AG08395 (cell line): ENCODE results near the gene S100A10.
A peak's percentile ranks its signal among the peaks of the same experiment; 100 is the strongest.

ENCODE experiments used
- DNase-seq: peaks from one replicate; pipeline ENCODE4 v3.0.0; 2012; ENCODE audit warnings: mixed read lengths, low spot score

Gene S100A10

DNA sequence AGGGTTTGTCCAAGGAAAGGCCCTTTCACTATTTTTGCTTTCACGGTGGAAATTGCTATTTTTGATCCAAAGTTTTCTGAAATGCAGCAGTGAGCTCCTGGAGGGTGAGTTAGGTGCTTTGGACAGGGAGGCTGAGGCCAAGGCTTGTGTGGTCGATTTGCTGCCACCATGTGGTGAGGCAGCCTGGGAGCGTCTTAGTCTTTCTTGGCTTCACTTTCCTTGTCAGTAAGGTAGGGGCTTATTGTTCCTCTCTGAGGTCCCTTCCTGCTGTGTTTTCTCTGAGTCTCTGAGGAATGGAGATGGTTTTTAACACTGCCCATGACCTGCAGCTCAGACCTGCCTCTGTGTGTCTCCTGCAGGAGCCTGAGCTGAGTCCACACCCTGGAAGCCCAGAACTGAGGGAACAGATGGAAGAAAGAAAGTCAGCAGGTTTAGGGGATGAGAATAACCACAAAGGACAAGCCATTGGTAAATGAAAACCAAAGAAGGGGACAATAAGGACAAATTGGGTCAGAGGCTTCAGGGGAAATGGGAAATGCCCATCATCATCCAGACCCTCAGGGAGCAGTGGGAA lies 20.1 kb upstream of the S100A10 start:
- DNase-seq: peak; percentile 56

DNA sequence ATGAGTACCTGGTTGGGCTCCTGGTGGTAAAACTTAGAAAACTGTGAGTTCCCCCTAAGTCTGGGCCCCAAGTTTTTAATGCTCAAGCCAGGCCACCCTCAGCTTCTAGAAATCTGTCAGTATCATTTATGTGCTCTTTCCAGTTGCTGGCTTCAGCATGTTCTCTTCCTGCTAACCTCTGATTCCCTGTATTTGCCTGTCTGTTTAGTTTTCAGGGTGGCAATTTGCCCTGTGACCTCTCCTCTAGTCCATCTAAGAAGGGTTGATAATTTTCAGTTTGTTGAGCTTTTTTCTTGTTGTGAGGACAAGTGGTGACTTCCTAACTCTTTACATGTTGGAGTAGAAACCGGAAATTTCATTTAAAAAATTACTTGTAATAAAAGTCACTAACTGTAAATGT lies 16.0 kb upstream of the S100A10 start:
- DNase-seq: no peak

DNA sequence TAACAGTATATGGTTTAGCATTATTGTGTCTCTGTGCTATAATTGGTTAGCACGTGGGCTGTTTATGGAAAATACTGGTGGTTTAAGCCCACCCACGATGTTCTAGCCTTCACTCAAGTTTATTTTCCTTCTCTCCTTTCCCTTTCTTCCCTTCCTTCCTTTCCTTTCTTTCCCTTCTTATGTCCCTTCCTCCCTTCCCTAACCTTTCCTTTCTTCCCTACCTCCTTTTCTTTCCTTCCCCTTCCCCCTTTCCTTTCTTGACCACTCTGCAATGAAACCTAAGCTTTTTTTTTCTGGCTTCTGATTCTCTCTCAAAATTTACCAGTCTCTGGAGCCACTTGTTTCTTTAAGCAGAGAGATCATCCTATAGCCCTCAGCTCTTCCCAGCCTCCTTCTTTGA lies 13.4 kb upstream of the S100A10 start:
- no peak for DNase-seq

DNA sequence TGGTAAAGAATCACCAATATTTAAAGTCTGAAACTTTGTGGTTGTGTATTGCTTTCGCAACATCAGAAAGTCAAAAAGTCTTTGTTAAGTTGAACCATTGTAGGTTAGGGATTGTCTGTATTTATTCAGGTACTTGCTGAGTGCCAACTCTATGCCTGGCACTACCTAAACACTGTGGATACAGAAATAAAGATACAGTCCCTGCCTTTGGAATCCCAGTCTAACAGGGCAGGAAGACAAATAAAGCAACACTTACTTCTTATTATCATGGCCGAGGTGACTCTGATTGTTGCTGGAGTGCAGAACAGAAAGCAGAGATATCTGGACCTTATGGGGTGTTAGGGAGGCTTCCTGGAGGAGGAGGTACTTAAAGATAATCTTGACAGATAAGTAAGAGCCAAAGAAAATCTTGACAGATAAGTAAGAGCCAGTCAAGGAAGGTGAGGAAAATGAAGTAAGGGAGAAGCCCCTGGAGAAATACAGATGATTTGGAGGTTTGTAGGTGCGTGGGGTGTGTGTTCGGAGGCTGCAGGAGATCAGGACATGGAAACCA lies 11.8 kb upstream of the S100A10 start:
- DNase-seq: no peak

DNA sequence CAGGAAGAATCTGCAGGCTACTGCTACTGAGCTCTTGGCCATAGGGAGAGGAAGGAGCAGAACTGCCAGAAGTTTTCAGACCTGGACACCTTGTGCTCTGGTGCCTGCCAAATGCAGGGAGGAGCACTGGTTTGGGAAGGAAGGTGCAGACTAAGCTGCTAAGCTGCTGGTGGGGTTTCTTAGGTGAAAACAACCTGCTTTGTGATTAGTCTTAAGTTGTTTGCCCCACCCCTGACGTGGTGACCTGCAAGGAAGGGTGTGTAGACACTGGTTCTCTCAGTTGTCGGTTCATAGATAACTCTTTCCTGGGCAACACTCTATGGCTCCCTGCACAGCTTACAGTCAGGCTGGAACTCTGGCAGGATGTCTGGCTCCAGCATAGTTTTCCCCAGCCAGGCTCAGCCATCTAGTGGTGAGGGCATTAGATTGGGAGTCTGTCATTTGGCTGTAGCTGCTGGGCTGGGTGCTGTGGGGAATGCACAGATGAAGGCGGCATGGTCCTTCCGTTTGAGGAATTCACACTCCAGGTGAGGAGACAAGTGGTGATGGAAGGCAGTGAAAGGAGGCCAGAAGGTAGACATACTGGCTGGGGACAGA lies 10.3 kb upstream of the S100A10 start:
- peak; percentile 7 for DNase-seq

DNA sequence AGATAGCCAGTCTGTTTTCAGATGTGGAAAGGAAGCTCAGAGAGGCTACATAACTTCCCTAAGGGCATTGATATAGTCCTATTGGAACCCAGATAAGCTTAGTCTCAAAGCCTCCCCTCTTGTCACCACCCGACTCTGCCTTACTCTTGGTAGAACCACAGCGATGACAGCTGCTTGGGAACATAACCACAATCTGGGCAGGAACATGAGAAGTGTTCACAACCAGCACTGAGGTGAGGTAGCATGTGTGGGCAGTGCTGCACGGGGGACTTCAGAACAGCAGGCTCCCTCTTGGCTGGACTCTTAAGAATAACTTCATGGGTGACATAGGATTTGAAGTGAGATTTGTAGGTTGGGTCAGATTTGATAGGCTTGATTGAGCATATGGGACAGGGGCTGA lies 9.3 kb upstream of the S100A10 start:
- no peak for DNase-seq

DNA sequence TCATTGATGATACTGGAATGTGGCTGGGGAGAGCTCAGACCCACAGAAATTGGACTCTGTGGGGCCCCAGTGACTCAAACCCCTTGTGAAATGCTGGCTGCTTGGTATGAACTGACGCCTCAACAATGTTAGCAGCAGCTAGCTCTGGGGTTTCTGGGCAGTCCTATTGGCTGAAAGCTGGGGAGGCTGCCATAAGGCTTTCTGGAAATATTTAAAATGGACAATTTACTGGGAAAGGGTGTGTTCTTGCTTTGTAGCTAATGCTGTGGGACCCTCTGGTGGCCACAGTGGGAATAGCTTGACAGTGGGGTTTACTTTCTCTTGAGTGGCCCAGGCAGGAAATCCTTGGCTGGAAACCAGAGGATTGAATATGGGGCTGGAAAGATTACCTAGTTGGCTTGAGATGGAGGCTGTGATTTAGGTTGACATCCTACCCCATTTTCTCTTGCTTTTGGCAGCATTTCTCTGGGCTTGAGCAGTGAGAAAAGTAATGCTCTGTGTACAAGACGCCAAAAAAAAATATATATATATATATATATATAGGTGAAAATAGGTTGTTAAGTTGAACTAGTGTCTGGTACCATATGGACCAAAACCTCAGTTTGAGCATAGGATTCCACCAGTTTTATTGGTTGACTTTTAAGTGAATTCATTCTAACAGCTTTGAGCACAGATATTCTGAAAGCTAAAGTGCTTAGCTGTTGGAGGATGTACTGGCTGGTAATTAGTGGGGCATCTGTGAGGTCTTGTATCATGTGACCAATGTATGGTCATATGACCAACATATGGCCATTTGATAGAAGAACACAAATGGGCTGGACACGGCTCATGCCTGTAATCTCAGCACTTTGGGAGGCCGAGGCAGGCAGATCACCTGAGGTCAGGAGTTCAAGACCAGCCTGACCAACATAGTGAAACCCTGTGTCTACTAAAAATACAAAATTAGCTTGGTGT lies 8.2 kb upstream of the S100A10 start:
- peak; percentile 94 for DNase-seq

DNA sequence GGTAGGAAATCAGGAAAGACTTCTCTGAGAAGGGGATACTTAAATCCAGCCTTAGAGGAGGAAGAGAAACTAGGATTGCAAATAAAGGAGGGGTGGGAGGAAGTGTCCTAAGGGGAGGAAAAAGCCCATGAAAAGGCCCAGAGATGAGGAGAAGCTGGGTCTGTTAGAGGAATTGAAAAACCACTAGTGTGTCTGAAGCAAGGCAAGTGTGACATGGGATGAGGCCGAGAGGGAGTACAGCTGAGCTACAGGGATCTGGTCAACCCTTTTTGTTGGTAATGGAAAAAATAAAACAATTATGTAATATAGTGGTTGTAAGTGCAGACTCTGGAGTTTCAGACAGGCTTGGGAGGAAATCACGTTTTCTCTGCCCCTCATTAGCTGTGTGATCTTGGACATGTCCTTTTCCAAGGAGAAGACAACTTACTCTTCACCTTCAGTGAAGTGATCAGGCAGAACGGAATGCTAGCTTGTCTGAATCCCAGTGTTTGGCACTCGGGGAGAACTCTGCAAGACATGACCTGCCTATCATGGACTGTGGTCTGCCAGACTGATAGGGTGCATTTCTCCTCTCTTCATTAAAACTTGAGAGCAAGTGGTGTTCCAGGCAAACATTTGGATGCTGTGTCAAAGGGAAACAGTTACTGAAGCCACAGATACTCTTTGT lies 7.4 kb upstream of the S100A10 start:
- DNase-seq: no peak

DNA sequence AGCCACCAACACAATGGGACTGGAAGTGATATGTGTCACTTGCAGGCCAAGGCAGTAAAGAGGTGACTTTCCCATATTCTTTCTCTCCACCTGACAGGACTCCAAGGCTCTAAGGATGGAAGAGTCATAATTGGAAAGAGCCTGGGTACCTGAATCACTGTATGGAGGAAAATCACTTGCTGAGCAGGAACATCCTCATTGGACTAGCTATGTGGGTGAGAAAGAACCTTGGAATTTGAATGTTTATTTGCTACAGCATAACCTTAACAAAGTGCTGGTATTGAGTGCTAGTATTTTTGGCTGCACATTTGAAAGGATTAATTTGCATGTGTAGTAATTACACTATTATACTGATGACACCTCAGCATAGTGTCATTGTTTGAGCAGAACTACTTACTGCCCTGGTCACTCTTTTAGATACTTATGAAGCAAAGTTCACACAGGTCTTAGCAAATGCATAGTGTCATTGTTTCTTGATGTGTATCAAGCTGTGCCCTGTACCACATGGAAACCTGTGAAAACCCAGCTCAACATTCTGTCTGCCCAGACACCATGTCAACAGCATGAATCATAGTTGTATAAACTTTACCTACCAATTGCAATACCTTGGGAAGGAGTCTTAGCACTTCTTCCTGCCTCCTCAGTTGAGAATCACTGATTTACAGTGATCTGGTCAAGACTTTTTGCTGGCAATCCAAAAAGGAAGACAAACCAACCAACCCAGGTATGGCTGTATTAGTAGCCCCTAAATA lies 5.1 kb upstream of the S100A10 start:
- no peak for DNase-seq

DNA sequence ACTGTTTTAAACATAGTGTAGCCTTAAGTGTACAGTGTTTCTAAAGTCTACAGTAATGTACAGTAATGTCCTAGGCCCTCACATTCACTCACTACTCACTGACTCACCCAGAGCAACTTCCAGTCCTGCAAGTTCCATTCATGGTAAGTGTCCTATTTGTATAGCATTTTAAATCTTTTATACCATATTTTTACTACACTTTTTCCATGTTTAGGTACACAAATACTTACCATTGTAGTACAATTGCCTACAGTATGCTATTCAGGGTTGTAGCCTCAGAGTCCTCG lies 3.6 kb upstream of the S100A10 start:
- no peak for DNase-seq

DNA sequence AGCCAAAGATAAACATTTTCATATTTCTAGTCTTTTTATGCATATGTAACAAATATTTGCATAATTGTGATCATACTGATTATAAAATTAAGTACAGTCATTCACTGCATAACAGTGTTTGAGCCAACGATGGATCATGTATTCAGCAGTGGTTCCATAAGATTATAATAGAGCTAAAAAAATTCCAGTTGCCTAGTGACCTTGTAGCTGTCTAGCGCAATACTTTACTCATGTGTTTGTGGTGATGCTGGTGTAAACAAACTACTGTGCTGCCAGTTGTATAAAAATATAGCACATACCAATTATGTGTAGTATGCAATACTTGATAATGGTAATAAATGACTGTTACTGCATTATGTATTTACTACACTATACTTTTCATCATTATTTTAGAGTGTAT lies 2.1 kb upstream of the S100A10 start:
- no peak for DNase-seq

DNA sequence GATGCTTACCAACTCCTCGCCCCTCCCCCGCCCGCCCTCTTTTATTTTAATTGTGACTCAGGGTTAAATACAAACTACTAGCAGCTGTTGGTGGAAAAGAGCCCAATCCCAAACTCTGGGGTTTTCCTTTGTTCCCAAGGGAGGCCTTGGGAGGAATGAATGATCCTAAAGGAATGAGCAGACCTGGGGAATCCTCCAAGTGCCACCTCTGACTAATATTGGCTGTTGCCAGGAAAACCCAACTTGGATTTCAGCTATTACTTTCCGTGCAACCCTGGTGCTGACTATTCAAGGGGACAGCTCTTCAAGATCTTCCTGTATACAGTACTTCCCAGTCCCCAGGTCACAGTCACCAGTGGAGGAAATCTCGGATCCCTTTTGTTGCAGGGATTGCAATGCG lies 1.3 kb upstream of the S100A10 start:
- DNase-seq: peak; percentile 81

DNA sequence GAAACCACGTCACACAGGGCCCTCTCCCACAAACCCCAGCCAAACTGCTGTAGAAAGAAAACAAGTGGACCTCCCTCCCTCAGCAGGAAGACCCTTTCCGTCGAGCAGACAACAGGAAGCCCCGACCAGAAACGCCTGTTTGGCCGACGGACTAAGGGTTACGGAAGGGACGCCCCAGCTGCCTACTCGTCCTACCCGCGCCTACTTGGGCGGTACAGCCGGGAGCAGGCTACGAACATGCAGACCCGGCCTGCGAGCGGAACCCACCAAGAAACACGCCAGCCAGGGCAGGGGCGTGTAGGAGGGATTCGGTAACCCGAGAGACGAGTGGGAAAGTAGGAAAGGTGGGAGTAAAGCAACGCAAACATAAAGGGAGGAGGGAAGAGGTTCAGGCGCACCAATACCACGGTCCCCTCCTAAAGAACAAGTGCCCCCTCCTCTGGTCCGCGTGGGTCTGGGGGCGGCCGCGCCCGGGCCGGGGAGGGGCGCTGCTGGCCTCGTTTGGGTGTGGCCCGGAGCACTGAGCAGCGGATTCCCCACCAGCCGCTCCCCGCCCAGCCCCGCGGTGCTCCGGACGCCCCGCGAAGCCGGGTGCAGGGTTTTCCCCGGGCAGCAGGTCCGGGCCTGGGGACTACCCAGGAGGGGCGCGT lies 450 bp downstream of the S100A10 start:
- DNase-seq: no peak

DNA sequence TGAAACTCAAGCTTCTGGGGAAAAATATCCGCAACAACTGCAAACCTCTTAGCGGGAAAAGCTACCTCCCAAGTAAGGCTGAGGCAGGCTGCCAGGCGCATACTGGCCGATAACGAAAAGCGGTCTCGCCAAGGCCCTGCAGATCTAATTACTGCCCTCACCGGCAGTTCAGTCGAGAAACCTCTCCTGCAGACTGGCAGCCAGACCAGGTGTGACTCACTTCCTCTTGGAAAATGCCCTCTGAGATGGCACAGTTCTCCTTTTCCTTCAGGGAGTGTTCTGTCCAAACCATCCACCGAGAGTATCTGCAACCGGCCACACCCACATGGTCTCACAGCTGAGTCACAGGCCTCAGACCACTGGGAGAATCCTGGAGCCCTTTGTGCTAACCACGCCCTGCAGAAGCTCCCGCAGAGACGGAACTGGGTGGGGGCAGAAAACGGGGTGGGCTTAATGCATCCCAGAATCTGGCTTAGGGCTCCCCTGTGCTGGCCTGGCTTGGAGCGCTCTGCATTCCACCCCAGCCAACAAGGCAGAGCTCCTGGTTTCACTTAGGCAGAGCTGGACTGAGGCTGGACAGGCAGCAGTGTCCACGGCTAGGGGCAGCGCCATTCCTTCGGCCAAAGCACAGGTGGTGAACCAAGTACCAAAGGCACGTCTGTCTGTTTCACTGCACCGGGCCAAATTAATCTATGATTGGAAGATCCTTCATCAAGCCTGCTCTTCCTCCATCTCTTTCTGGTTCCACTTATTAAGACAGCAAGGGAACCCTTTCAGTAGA lies 1.2 kb downstream of the S100A10 start:
- peak; percentile 84 for DNase-seq

DNA sequence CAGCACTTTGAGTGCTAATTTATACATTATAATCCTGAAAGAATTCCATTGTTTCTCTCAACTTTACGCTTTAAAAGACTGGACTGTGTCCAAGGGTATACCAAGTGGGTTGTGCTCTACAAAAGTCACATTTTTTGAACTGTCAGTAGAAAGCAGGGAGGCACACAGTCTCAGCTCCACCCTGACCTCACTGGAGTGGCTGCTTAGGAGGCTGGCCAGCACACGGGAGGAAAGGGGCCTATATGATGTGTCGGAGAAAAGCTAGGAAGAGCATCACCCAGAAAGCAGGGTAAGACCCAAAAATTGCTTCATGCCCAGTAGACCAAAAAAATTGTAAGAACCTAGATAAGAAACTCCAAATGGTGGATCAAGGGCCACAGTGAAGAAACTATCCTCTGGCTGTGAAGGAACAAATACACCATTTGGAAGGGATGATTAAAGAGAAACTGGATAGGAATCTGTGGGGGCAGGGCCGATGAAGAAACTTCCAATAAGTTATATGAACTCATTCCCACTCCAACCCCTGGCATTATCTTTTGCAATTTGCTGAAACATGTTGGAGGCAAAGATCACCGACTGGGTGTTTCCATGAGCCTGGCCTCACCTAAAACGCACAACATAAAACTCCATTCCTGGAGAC lies 1.9 kb downstream of the S100A10 start:
- no peak for DNase-seq

DNA sequence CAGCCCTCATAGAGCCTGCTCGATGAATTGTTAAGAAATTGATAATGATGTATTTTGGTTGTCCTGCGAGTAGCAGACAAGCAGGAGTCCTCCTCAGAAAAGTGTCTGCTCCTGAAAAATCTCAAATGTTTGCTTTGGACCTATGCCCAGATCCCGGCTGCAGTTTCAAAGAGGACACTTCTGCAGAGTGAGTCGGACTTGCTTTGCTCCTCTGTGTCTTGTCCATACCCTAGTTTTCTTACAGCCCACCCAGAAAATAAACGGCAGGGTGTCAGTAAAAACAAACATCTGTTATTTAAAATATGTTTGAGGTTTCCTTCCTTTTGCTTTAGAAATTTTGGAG lies 2.8 kb downstream of the S100A10 start:
- DNase-seq: peak; percentile 34

DNA sequence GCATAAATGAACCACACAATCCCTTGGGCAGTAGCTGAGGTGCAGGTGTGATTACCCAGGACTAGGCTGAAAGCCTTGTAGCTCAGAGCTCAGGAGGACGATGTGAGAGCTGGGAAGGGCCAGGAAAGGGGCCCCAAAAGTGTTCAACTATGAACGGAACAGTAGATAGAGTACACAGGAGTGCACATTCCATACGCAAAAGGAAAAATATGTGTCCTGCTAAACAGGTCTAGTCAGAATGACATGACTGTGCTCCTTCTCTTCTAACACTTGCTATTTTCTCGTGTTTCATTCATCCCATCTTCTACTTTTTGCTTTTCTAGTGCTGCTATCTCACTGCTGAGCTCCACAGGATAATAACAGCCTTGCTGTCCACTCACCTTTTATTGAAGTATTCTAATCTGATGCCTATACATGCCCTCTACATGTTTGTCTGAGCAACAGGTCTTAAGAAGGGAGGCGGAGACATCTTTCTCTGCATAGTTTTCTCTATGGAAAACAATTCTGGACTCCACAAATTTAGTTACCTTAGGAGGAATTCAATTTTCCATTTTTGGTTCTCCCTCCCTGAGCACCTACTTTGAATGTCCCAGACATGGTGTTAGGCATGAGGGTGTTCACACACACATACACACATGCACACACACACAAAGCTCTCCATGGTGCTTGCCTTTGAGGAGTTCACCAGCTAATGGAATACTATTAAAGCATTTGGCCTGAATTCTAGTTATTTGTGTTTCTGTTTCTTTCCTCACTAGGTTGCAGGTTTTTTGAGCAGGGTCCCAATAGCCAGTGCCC lies 3.4 kb downstream of the S100A10 start:
- DNase-seq: no peak

DNA sequence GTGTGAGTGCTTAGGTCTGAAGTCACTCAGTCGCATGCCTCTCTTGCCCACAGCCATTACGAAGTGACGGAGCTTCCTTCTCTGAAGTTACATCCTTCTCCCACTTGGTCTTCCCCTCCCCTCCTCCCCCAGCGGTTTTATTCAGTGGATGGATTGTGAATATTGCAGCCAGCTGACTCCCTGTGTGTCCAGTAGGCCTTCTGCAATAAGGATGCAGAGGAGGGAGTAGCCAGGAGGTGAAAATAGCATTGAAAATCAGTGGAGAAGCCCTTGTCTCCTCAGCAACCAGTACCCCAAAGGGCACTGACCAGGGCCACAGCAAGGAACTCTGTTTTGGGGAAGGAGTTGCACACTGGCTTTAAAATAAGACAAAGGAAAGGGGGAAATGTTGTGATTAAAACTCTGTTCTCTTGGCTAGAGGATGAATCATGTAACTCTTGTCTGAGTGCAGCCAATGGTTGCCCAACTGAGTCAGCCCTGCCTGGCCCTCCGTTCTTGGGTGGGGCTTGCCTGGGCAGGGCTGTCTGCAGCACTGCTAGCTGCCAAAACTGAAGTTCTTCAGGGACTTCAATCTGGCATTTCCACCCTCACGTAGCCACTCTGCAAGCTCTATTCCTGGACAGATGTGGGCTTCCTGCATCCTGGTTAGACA lies 4.3 kb downstream of the S100A10 start:
- DNase-seq: peak; percentile 82

DNA sequence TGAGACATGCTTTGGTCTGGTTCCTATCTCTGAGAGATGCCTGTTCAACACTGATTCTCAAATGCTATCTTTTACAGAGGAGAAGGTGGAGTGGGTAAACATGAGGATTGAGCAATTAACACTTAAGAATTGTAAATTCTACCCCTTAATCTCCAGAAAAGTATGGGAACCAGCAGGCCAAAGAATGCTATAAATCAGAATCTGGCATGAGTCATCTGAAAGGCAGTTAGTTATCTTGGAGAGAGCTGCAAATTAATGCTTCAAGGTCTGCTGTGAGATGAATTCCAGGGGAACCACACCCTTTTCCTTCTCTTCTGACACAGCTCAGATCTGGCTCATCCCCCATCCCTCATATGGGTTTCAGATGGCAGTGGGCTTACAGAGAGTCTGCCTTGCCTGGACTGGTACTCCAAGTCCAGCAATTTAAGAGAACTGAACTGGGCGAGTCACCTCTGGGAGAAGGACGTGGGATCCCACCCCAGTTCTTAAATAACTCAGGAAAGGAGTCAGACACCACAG lies 5.2 kb downstream of the S100A10 start:
- DNase-seq: peak; percentile 69
